Smooth muscle cell (in vitro differentiated cells): ENCODE measurements around the gene OR1L8. TPM values are rescaled to one million over a fixed set of nuclear protein-coding genes. Genes with fewer than 3 reads are reported as not detected.

Experiments used
- DNase-seq: peaks from one replicate; lab custom pipeline; 2025; ENCODE audit not compliant: unreplicated experiment; lab: John Stamatoyannopoulos, UW
- H2AFZ ChIP-seq: fragments of 200-600 bp; sonication (generic); 2 replicates; pipeline ENCODE4 v1.6.0; 2016; ENCODE audit warnings: antibody characterized with exemption, low read depth, mild to moderate bottlenecking
- H3F3A ChIP-seq: fragments of 200-600 bp; sonication (generic); 2 replicates; pipeline ENCODE4 v1.6.0; 2017; ENCODE audit warnings: antibody characterized with exemption, low read depth
- H3K27ac ChIP-seq: fragments of 200-600 bp; sonication (generic); 2 replicates; pipeline ENCODE4 v1.5.1; 2016; ENCODE audit warnings: low read depth, mild to moderate bottlenecking
- H3K27me3 ChIP-seq: fragments of 200-600 bp; sonication (generic); 2 replicates; pipeline ENCODE4 v1.6.1; 2016; ENCODE audit warnings: low read depth, mild to moderate bottlenecking
- H3K36me3 ChIP-seq: fragments of 200-600 bp; sonication (generic); 2 replicates; pipeline ENCODE4 v1.5.1; 2016; ENCODE audit warnings: low read depth
- H3K4me1 ChIP-seq: fragments of 200-600 bp; sonication (generic); 2 replicates; pipeline ENCODE4 v1.5.1; 2016; ENCODE audit warnings: low read depth
- H3K4me2 ChIP-seq: fragments of 200-600 bp; sonication (generic); 2 replicates; pipeline ENCODE4 v1.6.0; 2016; ENCODE audit warnings: mild to moderate bottlenecking
- H3K4me3 ChIP-seq: fragments of 200-600 bp; sonication (generic); 2 replicates; pipeline ENCODE4 v1.5.1; 2016; ENCODE audit warnings: mild to moderate bottlenecking
- H3K79me2 ChIP-seq: fragments of 200-600 bp; sonication (generic); 2 replicates; pipeline ENCODE4 v1.6.0; 2016; ENCODE audit warnings: low read depth, mild to moderate bottlenecking
- H3K9ac ChIP-seq: fragments of 200-600 bp; sonication (generic); 2 replicates; pipeline ENCODE4 v1.6.0; 2016; ENCODE audit warnings: low read depth
- H3K9me3 ChIP-seq: fragments of 200-600 bp; sonication (generic); replicated peaks from 2 replicates; pipeline ENCODE4 v1.5.1; 2016; ENCODE audit warnings: low read depth
- H4K20me1 ChIP-seq: fragments of 200-600 bp; sonication (generic); 2 replicates; pipeline ENCODE4 v1.6.0; 2016; ENCODE audit warnings: low read depth
- CTCF ChIP-seq: fragments of 200-600 bp; sonication (generic); IDR thresholded peaks from 2 replicates; pipeline ENCODE4 v1.5.1; 2017; ENCODE audit warnings: borderline replicate concordance, mild to moderate bottlenecking, antibody characterized with exemption; ENCODE audit not compliant: insufficient read depth, poor library complexity, severe bottlenecking
- WGBS: methylation state at CpG from one replicate; pipeline ENCODE4 v1.1.7; 2016; ENCODE audit warnings: low lambda C conversion rate; 5-methylcytosine and 5-hydroxymethylcytosine counted together
- polyA plus RNA-seq: library from polyadenylated mRNA; unstranded; fragments of >200 nt; fragmentation: Nextera tagmentation; extraction: Ambion mirVana; gene quantifications from 2 replicates; pipeline ENCODE4 v1.2.1, GENCODE V29; 2016
- total RNA-seq: library from RNA; depleted of rRNA; stranded (reverse); fragments of >200 nt; gene quantifications from 2 replicates; pipeline ENCODE4 v1.2.3, GENCODE V29; 2014

Gene OR1L8
- total and polyA plus RNA-seq, 2 experiments from 2014 or later: not detected

- no peak overlapping the region for H3K9ac ChIP-seq
- H3K4me2 ChIP-seq: no peak overlapping the region
- DNase-seq: no peak
- H4K20me1 ChIP-seq: no peaks in the 10 kb centered on the region
- H3K9me3 ChIP-seq: peaks cover 4% of the 10 kb centered on the region
- H3K27ac ChIP-seq: no peak overlapping the region
- no peak for TF ChIP-seq CTCF
- WGBS: 94% methylated on average over 3 of the region's 3 CpGs
- no peaks in the 10 kb centered on the region for H3F3A ChIP-seq
- no peaks in the 10 kb centered on the region for H3K27me3 ChIP-seq
- H3K4me1 ChIP-seq: no peaks in the 10 kb centered on the region
- no peaks in the 10 kb centered on the region for H3K36me3 ChIP-seq
- H2AFZ ChIP-seq: no peak overlapping the region
- no peaks in the 10 kb centered on the region for H3K79me2 ChIP-seq
- no peak overlapping the region for H3K4me3 ChIP-seq
Measured at GRCh38 chr9:122519376-122519775, 63.8 kb downstream of the OR1L8 start.

GRCh38 chr9:122518841-122519240 is 64.3 kb downstream of the OR1L8 start, which contains the start of gene OR1J4:
TSS of gene OR1J4 (plus strand) at chr9:122519141. CDS start at chr9:122519141, 0 bp downstream.
- Histone ChIP-seq H3K79me2 (no peaks in the 10 kb centered on the region), H3K36me3 (no peaks in the 10 kb centered on the region), H3K9me3 (peaks cover 4% of the 10 kb centered on the region), H3F3A (no peaks in the 10 kb centered on the region), H3K9ac (no peak within 1 kb of the TSS), H3K4me3 (no peak within 1 kb of the TSS), H4K20me1 (no peaks in the 10 kb centered on the region), H3K4me1 (no peaks in the 10 kb centered on the region), H3K4me2 (no peak within 1 kb of the TSS), H3K27ac (no peak within 1 kb of the TSS), H3K27me3 (no peaks in the 10 kb centered on the region), H2AFZ (no peak within 1 kb of the TSS)
- no peak for TF ChIP-seq CTCF
- DNase-seq: no peak
- 71% methylated on average over 4 of the region's 4 CpGs for WGBS

- Histone ChIP-seq H3K27me3 (no peaks in the 10 kb centered on the region), H3K9me3 (peaks cover 4% of the 10 kb centered on the region), H3F3A (no peaks in the 10 kb centered on the region), H3K27ac (no peak overlapping the region), H3K4me1 (no peaks in the 10 kb centered on the region), H2AFZ (no peak overlapping the region), H3K4me3 (no peak overlapping the region), H3K9ac (no peak overlapping the region), H3K79me2 (no peaks in the 10 kb centered on the region), H4K20me1 (no peaks in the 10 kb centered on the region), H3K36me3 (no peaks in the 10 kb centered on the region), H3K4me2 (no peak overlapping the region)
- no peak for TF ChIP-seq CTCF
- WGBS: 37% methylated on average over 2 of the region's 2 CpGs
- DNase-seq: no peak
Measured at GRCh38 chr9:122518226-122518625, 65.0 kb downstream of the OR1L8 start.

Other genes starting within 250 kb of the OR1L8 start
- gene PTGS1, start 212.4 kb downstream of the OR1L8 start, total RNA-seq: 0.13 and 2.3 TPM in 2 replicates
- gene PTGS1, start 212.4 kb downstream of the OR1L8 start, polyA plus RNA-seq: 0.06 and 1.6 TPM in 2 replicates
- gene OR1J1, start 105.5 kb downstream of the OR1L8 start, total RNA-seq: not detected in 2 replicates
- gene OR1J1, start 105.5 kb downstream of the OR1L8 start, polyA plus RNA-seq: not detected in 2 replicates
- not detected in 2 replicates for gene OR1J2, start 72.6 kb downstream of the OR1L8 start, total RNA-seq
- not detected in 2 replicates for gene OR1J2, start 72.6 kb downstream of the OR1L8 start, polyA plus RNA-seq
- not detected in 2 replicates for gene OR1J4, start 64.2 kb downstream of the OR1L8 start, total RNA-seq
- gene OR1J4, start 64.2 kb downstream of the OR1L8 start, polyA plus RNA-seq: not detected in 2 replicates
- gene OR1N1, start 56.1 kb downstream of the OR1L8 start, total RNA-seq: not detected in 2 replicates
- not detected in 2 replicates for gene OR1N1, start 56.1 kb downstream of the OR1L8 start, polyA plus RNA-seq
- not detected in 2 replicates for gene OR1N2, start 30.3 kb downstream of the OR1L8 start, total RNA-seq
- gene OR1N2, start 30.3 kb downstream of the OR1L8 start, polyA plus RNA-seq: not detected in 2 replicates
- not detected in 2 replicates for gene OR1Q1, start 31.4 kb upstream of the OR1L8 start, total RNA-seq
- gene OR1Q1, start 31.4 kb upstream of the OR1L8 start, polyA plus RNA-seq: not detected in 2 replicates
- gene OR1B1, start 74.2 kb upstream of the OR1L8 start, total RNA-seq: not detected in 2 replicates
- not detected in 2 replicates for gene OR1B1, start 74.2 kb upstream of the OR1L8 start, polyA plus RNA-seq
- not detected in 2 replicates for gene OR1L1, start 78.3 kb upstream of the OR1L8 start, total RNA-seq
- not detected in 2 replicates for gene OR1L1, start 78.3 kb upstream of the OR1L8 start, polyA plus RNA-seq
- not detected in 2 replicates for gene OR1L3, start 91.7 kb upstream of the OR1L8 start, total RNA-seq
- not detected in 2 replicates for gene OR1L3, start 91.7 kb upstream of the OR1L8 start, polyA plus RNA-seq
- gene OR1L4, start 140.6 kb upstream of the OR1L8 start, total RNA-seq: not detected in 2 replicates
- not detected in 2 replicates for gene OR1L4, start 140.6 kb upstream of the OR1L8 start, polyA plus RNA-seq
- gene OR1L6, start 158.9 kb upstream of the OR1L8 start, total RNA-seq: not detected in 2 replicates
- gene OR1L6, start 158.9 kb upstream of the OR1L8 start, polyA plus RNA-seq: not detected in 2 replicates
- not detected in 2 replicates for gene OR5C1, start 205.5 kb upstream of the OR1L8 start, total RNA-seq
- gene OR5C1, start 205.5 kb upstream of the OR1L8 start, polyA plus RNA-seq: not detected in 2 replicates
- gene OR1K1, start 216.7 kb upstream of the OR1L8 start, total RNA-seq: not detected in 2 replicates
- gene OR1K1, start 216.7 kb upstream of the OR1L8 start, polyA plus RNA-seq: not detected in 2 replicates
- 24.2 and 30.2 TPM in 2 replicates for gene PDCL, start 245.2 kb upstream of the OR1L8 start, total RNA-seq
- gene PDCL, start 245.2 kb upstream of the OR1L8 start, polyA plus RNA-seq: 14.9 and 18.3 TPM in 2 replicates